Ovary (tissue), 10 donors: ENCODE results near the gene KLHDC8B. TPM values are rescaled to one million over a fixed set of nuclear protein-coding genes. Genes with fewer than 3 reads are reported as not detected.

Experiments
- DNase-seq, 5 donors: peaks; one replicate each; pipeline ENCODE4 v3.0.0-alpha.2; 2019 to 2020
- H3K27ac ChIP-seq, 2 donors: fragments of 200-600 bp; one replicate each; pipeline versions ENCODE4 v1.5.1 to v1.8.0; 2019 to 2022
- H3K27me3 ChIP-seq: fragments of 200-600 bp; one replicate; pipeline ENCODE4 v1.8.0; 2022
- H3K36me3 ChIP-seq: fragments of 200-600 bp; sonication (generic); one replicate; pipeline ENCODE4 v1.5.1; 2019
- H3K4me1 ChIP-seq: one replicate; pipeline ENCODE4 v1.8.1; 2013; ENCODE audit warnings: mild to moderate bottlenecking, moderate library complexity; ENCODE audit not compliant: insufficient read depth
- H3K4me3 ChIP-seq: fragments of 200-600 bp; sonication (generic); one replicate; pipeline ENCODE4 v1.5.1; 2017
- H3K9me3 ChIP-seq, 2 donors: fragments of 200-600 bp in 1 of 2; sonication (generic) in 1 of 2; one replicate each; pipeline versions ENCODE4 v1.5.1 to v1.8.1; 2013 to 2019; ENCODE audit warnings: mild to moderate bottlenecking in 1 of 2, moderate library complexity in 1 of 2
- CTCF ChIP-seq, 3 donors: fragments of 450-650 bp in 2 of 3; fragments of 200-600 bp in 1 of 3; IDR thresholded peaks; one replicate each; pipeline versions ENCODE4 v1.5.1 to v1.8.0; 2016 to 2022; ENCODE audit warnings: antibody characterized with exemption in 3 of 3, mild to moderate bottlenecking in 1 of 3
- EP300 ChIP-seq: sonication (generic); formaldehyde crosslinking; IDR thresholded peaks from one replicate; pipeline ENCODE4 v1.6.1; 2017; ENCODE audit warnings: antibody characterized with exemption
- POLR2A ChIP-seq: fragments of 450-650 bp; IDR thresholded peaks from one replicate; pipeline ENCODE4 v1.6.1; 2017; ENCODE audit warnings: antibody characterized with exemption, mild to moderate bottlenecking, moderate library complexity
- WGBS, 3 donors: extraction: QIAGEN DNeasy Blood & Tissue Kit in 1 of 3; methylation state at CpG; one replicate each; pipeline versions ENCODE4 v1.1.5 to v1.1.7; 2013 to 2017; 5-methylcytosine and 5-hydroxymethylcytosine counted together
- intact Hi-C, 4 donors: fragments of 100-400 bp; cut with DNase I; formaldehyde crosslinking; loops; one replicate each; pipeline versions ENCODE4 v1.11.0 to v1.15.1; 2022 to 2023
- long read RNA-seq, 3 donors: library from polyadenylated mRNA in 2 of 3; unstranded in 2 of 3; transcript quantifications; one replicate each; pipeline ENCODE4 v2.0.0 and lab custom pipeline, GENCODE V29; 2021 to 2026
- polyA plus RNA-seq, 2 donors: library from polyadenylated mRNA; stranded (reverse); fragments of 200-250 nt in 1 of 2; fragments of 350-450 nt in 1 of 2; fragmentation: Illumina TruSeq in 1 of 2; extraction: RNeasy Lipid Tissue Mini Kit (QIAGEN cat#74804) in 1 of 2; gene quantifications; one replicate each; pipeline ENCODE4 v1.2.3, GENCODE V29; 2013 to 2014
- total RNA-seq, 7 donors: library from RNA; depleted of rRNA in 2 of 7; stranded (reverse); fragments of >200 nt in 2 of 7; fragmentation: NEBNext Ultra II Directional in 3 of 7; extraction: Animal tissue kit (Norgen Biotek cat#: 25700) in 3 of 7; gene quantifications; one replicate each; pipeline versions ENCODE4 v1.1.0 to v1.2.4, GENCODE V29; 2016 to 2023
- donor health status: DM: no; HTN: no; CAD: no; lungs with moderate emphysema.
- donor health status: DM: no; HTN: no; CAD: no.
- donor health status: Bipolar disorder and iron deficiency.
- donor health status: DM: yes; HTN: yes; CAD: no.
- donor health status: DM: no; HTN: no; CAD: no.
- donor health status: DM: yes; HTN: yes; CAD: no.

Gene KLHDC8B
- total RNA-seq (100 to 1,000 TPM in 5 of 7 donors, 10 to 100 TPM in 2; 67.1 to 244 (median 131) TPM), polyA plus RNA-seq (100 to 1,000 TPM in 1 of 2 donors, 10 to 100 TPM in 1; 84.6 to 109 TPM)
- long read RNA-seq, donor 1, transcript KLHDC8B-201 (6 exons, 1,959 nt): major isoform, 675 of 1,094 reads
- long read RNA-seq, donor 1, transcript KLHDC8B-204 (2 exons, 661 nt): minor isoform, 10 of 1,094 reads
- long read RNA-seq, donor 1, partial matches to known transcripts: 191 of 1,094 reads
- long read RNA-seq, donor 1, other reads (novel, unspliced or antisense): 217 of 1,094 reads
- long read RNA-seq, donor 2, transcript KLHDC8B-201 (6 exons, 1,959 nt): major isoform, 12 of 13 reads
- long read RNA-seq, donor 2, partial matches to known transcripts: 0 of 13 reads
- long read RNA-seq, donor 2, other reads (novel, unspliced or antisense): 0 of 13 reads
- long read RNA-seq, donor 3, transcript KLHDC8B-201 (6 exons, 1,959 nt): major isoform, 56 of 120 reads
- long read RNA-seq, donor 3, partial matches to known transcripts: 31 of 120 reads
- long read RNA-seq, donor 3, other reads (novel, unspliced or antisense): 29 of 120 reads

GRCh38 chr3:49171119-49171774 lies at the start of gene KLHDC8B:
Gene KLHDC8B, plus strand, starts transcription at chr3:49171598. Its CDS starts 1,172 bp downstream, at chr3:49172770.
- no peaks in the 10 kb centered on the region for H3K36me3 ChIP-seq
- intact Hi-C loops: loop anchor here (5.0 to 10.0 kb wide), 4 partner anchors 104 to 274 kb away; partner anchors contain the start of genes C3orf62 (in 4 of the 4) and USP4 (in 1 of the 4)
- peak within 1 kb of the TSS; percentile 75 to 89 for H3K27ac ChIP-seq
- peak; percentile 76 to 95 (median 94) for TF ChIP-seq CTCF (IDR thresholded peaks at IDR 0.05)
- TF ChIP-seq POLR2A: peak; percentile 68
- TF ChIP-seq EP300: no peak
- H3K4me1 ChIP-seq: peaks cover 14% of the 10 kb centered on the region
- no peaks in the 10 kb centered on the region for H3K27me3 ChIP-seq
- H3K9me3 ChIP-seq: no peaks in the 10 kb centered on the region
- WGBS, 3 donors: 0 to 1% (median 0%) methylated on average over 28 to 57 of the region's 57 CpGs
- peak; percentile 90 to 93 (median 91) for DNase-seq
- H3K4me3 ChIP-seq: peak within 1 kb of the TSS; percentile 72

GRCh38 chr3:49122022-49122421 lies 49.4 kb upstream of the KLHDC8B start:
- no peak for TF ChIP-seq EP300
- no peak for TF ChIP-seq CTCF (IDR thresholded peaks at IDR 0.05)
- no peak for TF ChIP-seq POLR2A
- H3K4me3 ChIP-seq: no peak overlapping the region
- no peaks in the 10 kb centered on the region for H3K27me3 ChIP-seq
- H3K36me3 ChIP-seq: no peaks in the 10 kb centered on the region
- no peaks in the 10 kb centered on the region for H3K9me3 ChIP-seq
- DNase-seq: no peak
- intact Hi-C loops: no loop called here
- peaks cover 7% of the 10 kb centered on the region for H3K4me1 ChIP-seq
- no peak overlapping the region for H3K27ac ChIP-seq
- WGBS, 3 donors: 88 to 91% (median 89%) methylated on average over 12 of the region's 12 CpGs

GRCh38 chr3:49122451-49122850 lies 48.9 kb upstream of the KLHDC8B start:
- TF ChIP-seq EP300 (no peak), CTCF (IDR thresholded peaks at IDR 0.05) (no peak), POLR2A (no peak)
- H3K36me3 ChIP-seq: no peaks in the 10 kb centered on the region
- H3K27ac ChIP-seq: no peak overlapping the region
- H3K27me3 ChIP-seq: no peaks in the 10 kb centered on the region
- H3K4me3 ChIP-seq: no peak overlapping the region
- 72 to 83% (median 80%) methylated on average over 7 of the region's 7 CpGs for WGBS, 3 donors
- H3K9me3 ChIP-seq: no peaks in the 10 kb centered on the region
- H3K4me1 ChIP-seq: peaks cover 7% of the 10 kb centered on the region
- no peak for DNase-seq
- intact Hi-C loops: no loop called here

- no peaks in the 10 kb centered on the region for H3K9me3 ChIP-seq
- TF ChIP-seq POLR2A (no peak), CTCF (IDR thresholded peaks at IDR 0.05) (no peak), EP300 (no peak)
- WGBS, 3 donors: 88 to 93% (median 92%) methylated on average over 17 of the region's 17 CpGs
- no peaks in the 10 kb centered on the region for H3K27me3 ChIP-seq
- H3K27ac ChIP-seq: no peak overlapping the region
- DNase-seq: peak in 1 of 5 donors; percentile 7
- intact Hi-C loops: no loop called here
- H3K4me1 ChIP-seq: peaks cover 7% of the 10 kb centered on the region
- no peaks in the 10 kb centered on the region for H3K36me3 ChIP-seq
- H3K4me3 ChIP-seq: no peak overlapping the region
Observed at GRCh38 chr3:49122886-49123545, 48.4 kb upstream of the KLHDC8B start.
